Keratinocyte (primary cell): Measurements from ENCODE around the gene MBD3L5. TPM values are rescaled to one million over a fixed set of nuclear protein-coding genes. Genes with fewer than 3 reads are reported as not detected.
A peak's percentile ranks its signal among the peaks of the same experiment; 100 is the strongest.

Experiments
- DNase-seq: peaks from one replicate; pipeline ENCODE4 v3.0.0-alpha.2; 2011; ENCODE audit warnings: low read depth, missing footprints, low spot score
- FAIRE-seq: peaks from 2 replicates; lab custom pipeline; 2011; peaks lifted over from hg19 to GRCh38; lab: Jason Lieb, UNC
- H2AFZ ChIP-seq: 2 replicates; pipeline ENCODE4 v1.6.0; 2012; ENCODE audit warnings: low read length, control low read depth, inconsistent platforms; ENCODE audit not compliant: control insufficient read depth
- H3K27ac ChIP-seq: 2 replicates; pipeline ENCODE4 v1.5.1; 2011; ENCODE audit warnings: low read length; ENCODE audit not compliant: control insufficient read depth, insufficient read depth
- H3K27me3 ChIP-seq: 3 replicates; pipeline ENCODE4 v1.6.0; 2011; ENCODE audit warnings: low read length; ENCODE audit not compliant: control insufficient read depth, insufficient read depth; ENCODE audit errors: extremely low read depth
- H3K36me3 ChIP-seq, 2 experiments: 2 replicates in 1 of 2; 3 replicates in 1 of 2; pipeline ENCODE4 v1.5.1; 2011; ENCODE audit warnings: low read length in 2 of 2, mild to moderate bottlenecking in 1 of 2; ENCODE audit not compliant: control insufficient read depth in 2 of 2, insufficient read depth in 2 of 2; ENCODE audit errors: extremely low read depth in 1 of 2
- H3K4me1 ChIP-seq: 3 replicates; pipeline ENCODE4 v1.5.1; 2011; ENCODE audit warnings: low read length; ENCODE audit not compliant: control insufficient read depth, insufficient read depth; ENCODE audit errors: extremely low read depth
- H3K4me2 ChIP-seq: 3 replicates; pipeline ENCODE4 v1.6.0; 2011; ENCODE audit warnings: low read depth, low read length; ENCODE audit not compliant: control insufficient read depth, insufficient read depth; ENCODE audit errors: extremely low read depth
- H3K4me3 ChIP-seq, 3 experiments: fragments of 200-600 bp in 1 of 3; sonication (generic) in 1 of 3; 2 replicates in 2 of 3; 3 replicates in 1 of 3; pipeline ENCODE4 v1.5.1; 2011 to 2016; ENCODE audit warnings: low read length in 3 of 3, mild to moderate bottlenecking in 3 of 3, control low read depth in 2 of 3, inconsistent platforms in 1 of 3, low read depth in 1 of 3, mixed read lengths in 1 of 3, mixed run types in 1 of 3, moderate library complexity in 1 of 3; ENCODE audit not compliant: control insufficient read depth in 2 of 3, insufficient read depth in 2 of 3; ENCODE audit errors: extremely low read depth in 1 of 3
- H3K79me2 ChIP-seq: 2 replicates; pipeline ENCODE4 v1.6.0; 2012; ENCODE audit warnings: low read length; ENCODE audit not compliant: control insufficient read depth, insufficient read depth
- H3K9ac ChIP-seq: 3 replicates; pipeline ENCODE4 v1.6.0; 2011; ENCODE audit warnings: low read length; ENCODE audit not compliant: control insufficient read depth, insufficient read depth; ENCODE audit errors: extremely low read depth
- H3K9me1 ChIP-seq: 3 replicates; pipeline ENCODE4 v1.6.0; 2011; ENCODE audit warnings: low read length; ENCODE audit not compliant: control insufficient read depth, insufficient read depth; ENCODE audit errors: extremely low read depth
- H3K9me3 ChIP-seq: 2 replicates; pipeline ENCODE4 v1.5.1; 2012; ENCODE audit warnings: low read depth, low read length; ENCODE audit not compliant: control insufficient read depth
- H4K20me1 ChIP-seq: 3 replicates; pipeline ENCODE4 v1.6.0; 2011; ENCODE audit warnings: low read length; ENCODE audit not compliant: control insufficient read depth, insufficient read depth; ENCODE audit errors: extremely low read depth
- EZH2 ChIP-seq: IDR thresholded peaks from one replicate; pipeline ENCODE4 v1.6.1; 2012; ENCODE audit warnings: inconsistent platforms, mild to moderate bottlenecking, low read length, moderate library complexity
- dilution Hi-C: fragments of 300-500 bp; cut with MboI; formaldehyde crosslinking; loops from one replicate; pipeline ENCODE4 v1.7.0; 2020; ENCODE audit warnings: low sequenced_read_pairs; ENCODE audit not compliant: extremely low pct_ligation_motif_present
- polyA plus RNA-seq, 5 experiments: library from polyadenylated mRNA; depleted of rRNA in 3 of 5; stranded (reverse) in 3 of 5; stranded (forward) in 1 of 5; unstranded in 1 of 5; fragments of >200 nt; gene quantifications; 1 replicate in 1 of 5; 2 replicates in 3 of 5; 3 replicates in 1 of 5; pipeline versions ENCODE4 v1.2.1 to v1.2.3, GENCODE V29; 2011 to 2012; ENCODE audit warnings: missing spikeins in 2 of 5, low read depth in 1 of 5, low replicate concordance in 1 of 5
- TF ChIP-seq, protein P1 (sequence below), 3 experiments: IDR thresholded peaks in 1 of 3; conservative IDR thresholded peaks in 1 of 3; optimal IDR thresholded peaks in 1 of 3; 2 replicates in 2 of 3; 3 replicates in 1 of 3; pipeline versions ENCODE3 to v1.5.1; 2011; ENCODE audit warnings: low read length in 3 of 3, mild to moderate bottlenecking in 3 of 3, moderate library complexity in 2 of 3, control low read depth in 1 of 3, inconsistent platforms in 1 of 3; ENCODE audit not compliant: insufficient read depth in 2 of 3; ENCODE audit errors: extremely low read depth in 1 of 3

MBD3L5 gene
- polyA plus RNA-seq, 1 donor (not counting 4 experiments of a cell fraction or from before 2014, with no cell fraction given), result not detected

DNA sequence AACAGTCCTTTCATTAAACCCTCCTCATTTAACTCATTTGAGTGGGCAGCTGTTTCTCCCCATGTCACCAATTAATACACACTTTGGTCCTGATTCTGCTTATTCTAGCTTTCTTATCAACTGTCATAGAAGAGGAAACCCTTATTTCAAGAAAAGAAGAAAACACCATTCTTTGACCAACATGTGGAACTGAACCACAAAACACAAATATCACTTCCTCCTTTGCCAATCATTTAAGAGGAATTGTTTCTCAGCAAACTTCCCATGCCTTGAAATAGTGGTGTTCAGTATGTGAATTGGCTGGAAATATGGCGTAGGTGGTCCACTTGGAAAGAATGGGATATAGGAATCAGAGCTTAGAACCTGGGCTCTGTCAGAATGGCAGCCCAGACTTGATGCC, 29.6 kb upstream of the MBD3L5 start:
- TF ChIP-seq, protein P1, sequence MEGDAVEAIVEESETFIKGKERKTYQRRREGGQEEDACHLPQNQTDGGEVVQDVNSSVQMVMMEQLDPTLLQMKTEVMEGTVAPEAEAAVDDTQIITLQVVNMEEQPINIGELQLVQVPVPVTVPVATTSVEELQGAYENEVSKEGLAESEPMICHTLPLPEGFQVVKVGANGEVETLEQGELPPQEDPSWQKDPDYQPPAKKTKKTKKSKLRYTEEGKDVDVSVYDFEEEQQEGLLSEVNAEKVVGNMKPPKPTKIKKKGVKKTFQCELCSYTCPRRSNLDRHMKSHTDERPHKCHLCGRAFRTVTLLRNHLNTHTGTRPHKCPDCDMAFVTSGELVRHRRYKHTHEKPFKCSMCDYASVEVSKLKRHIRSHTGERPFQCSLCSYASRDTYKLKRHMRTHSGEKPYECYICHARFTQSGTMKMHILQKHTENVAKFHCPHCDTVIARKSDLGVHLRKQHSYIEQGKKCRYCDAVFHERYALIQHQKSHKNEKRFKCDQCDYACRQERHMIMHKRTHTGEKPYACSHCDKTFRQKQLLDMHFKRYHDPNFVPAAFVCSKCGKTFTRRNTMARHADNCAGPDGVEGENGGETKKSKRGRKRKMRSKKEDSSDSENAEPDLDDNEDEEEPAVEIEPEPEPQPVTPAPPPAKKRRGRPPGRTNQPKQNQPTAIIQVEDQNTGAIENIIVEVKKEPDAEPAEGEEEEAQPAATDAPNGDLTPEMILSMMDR (optimal IDR thresholded peaks at IDR 0.05 in 1 of 3, IDR thresholded peaks at IDR 0.05 in 1 of 3, conservative IDR thresholded peaks at IDR 0.05 in 1 of 3; ENCODE audit: extremely low read depth in 1 of 3, insufficient read depth in 2 of 3, low read length in 3 of 3), result no peak
- no peak for TF ChIP-seq EZH2
- no peaks in the 10 kb centered on the region for H3K36me3 ChIP-seq
- no peak overlapping the region for H3K27ac ChIP-seq
- no peak overlapping the region for H2AFZ ChIP-seq
- H4K20me1 ChIP-seq, result no peaks in the 10 kb centered on the region
- no peaks in the 10 kb centered on the region for H3K9me3 ChIP-seq
- FAIRE-seq (no peak), DNase-seq (no peak)
- no peaks in the 10 kb centered on the region for H3K27me3 ChIP-seq
- H3K4me3 ChIP-seq, result no peak overlapping the region
- H3K9me1 ChIP-seq, result no peaks in the 10 kb centered on the region
- H3K4me1 ChIP-seq, result no peaks in the 10 kb centered on the region
- no peaks in the 10 kb centered on the region for H3K79me2 ChIP-seq
- H3K4me2 ChIP-seq, result no peak overlapping the region
- dilution Hi-C loops, result no loop called here
- H3K9ac ChIP-seq, result no peak overlapping the region

DNA sequence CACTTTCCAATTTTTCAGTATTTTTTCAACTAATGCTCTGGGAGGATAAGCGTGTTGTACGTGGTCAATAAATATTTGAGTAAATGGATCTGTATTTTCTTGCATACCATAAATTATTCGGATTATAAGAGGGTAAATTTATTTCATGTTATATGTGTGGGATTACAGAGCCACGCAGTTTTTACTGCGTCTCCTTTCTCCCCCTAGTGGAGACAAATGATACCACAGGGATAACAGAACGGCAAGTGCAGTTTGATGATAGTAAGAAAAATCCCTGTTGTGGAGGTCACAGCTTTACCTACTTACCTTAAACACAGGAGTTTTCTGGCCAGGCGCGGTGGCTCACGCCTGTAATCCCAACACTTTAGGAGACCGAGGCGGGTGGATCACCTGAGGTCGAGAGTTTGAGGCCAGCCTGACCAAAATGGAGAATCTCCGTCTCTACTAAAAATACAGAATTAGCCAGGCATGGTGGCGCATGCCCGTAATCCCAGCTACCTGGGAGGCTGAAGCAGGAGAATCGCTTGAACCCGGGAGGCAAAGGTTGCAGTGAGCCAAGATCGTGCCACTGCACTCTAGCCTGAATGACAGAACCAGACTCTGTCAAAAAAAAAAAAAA, 26.0 kb upstream of the MBD3L5 start:
- Histone ChIP-seq H3K4me3 (no peak overlapping the region), H3K27ac (no peak overlapping the region), H2AFZ (no peak overlapping the region), H4K20me1 (no peaks in the 10 kb centered on the region), H3K4me2 (no peak overlapping the region), H3K9me3 (peaks cover 2% of the 10 kb centered on the region), H3K4me1 (no peaks in the 10 kb centered on the region), H3K79me2 (no peaks in the 10 kb centered on the region), H3K27me3 (no peaks in the 10 kb centered on the region), H3K9me1 (no peaks in the 10 kb centered on the region), H3K36me3 (no peaks in the 10 kb centered on the region), H3K9ac (no peak overlapping the region)
- dilution Hi-C loops, result no loop called here
- FAIRE-seq, result no peak
- TF ChIP-seq, protein P1 (optimal IDR thresholded peaks at IDR 0.05 in 1 of 3, IDR thresholded peaks at IDR 0.05 in 1 of 3, conservative IDR thresholded peaks at IDR 0.05 in 1 of 3; ENCODE audit: extremely low read depth in 1 of 3, insufficient read depth in 2 of 3, low read length in 3 of 3), result peak in 2 of 3 experiments; percentile 40 to 46
- no peak for TF ChIP-seq EZH2
- no peak for DNase-seq
